HepG2 (cell line): ENCODE results near the gene PSMD1. TPM values are rescaled to one million over a fixed set of nuclear protein-coding genes. Genes with fewer than 3 reads are reported as not detected.

Experiments used
- BHLHE40 ChIP-seq: IDR thresholded peaks from 2 replicates; pipeline ENCODE4 v1.6.1; 2011; ENCODE audit warnings: low read length, improper control_type of control experiment
- DBP ChIP-seq: sonication (generic); formaldehyde crosslinking; IDR thresholded peaks from 2 replicates; pipeline ENCODE4 v1.4.0; 2020; ENCODE audit warnings: missing genetic modification reagents; ENCODE audit errors: not compliant biosample characterization
- FOXA1 ChIP-seq, 2 experiments: fragments of 450-650 bp in 1 of 2; sonication (generic) in 1 of 2; formaldehyde crosslinking in 1 of 2; IDR thresholded peaks; 2 replicates each; pipeline versions ENCODE4 v1.4.0 to v1.6.1; 2016 to 2020; ENCODE audit warnings: missing genetic modification reagents in 1 of 2
- JDP2 ChIP-seq: sonication (generic); formaldehyde crosslinking; IDR thresholded peaks from 2 replicates; pipeline ENCODE4 v1.8.1; 2022; ENCODE audit warnings: missing genetic modification reagents, borderline replicate concordance
- MXD4 ChIP-seq: IDR thresholded peaks from 2 replicates; pipeline ENCODE4 v1.6.1; 2016; ENCODE audit warnings: mild to moderate bottlenecking, missing biosample characterization, missing genetic modification reagents
- NAIF1 ChIP-seq: sonication (generic); formaldehyde crosslinking; IDR thresholded peaks from 2 replicates; pipeline ENCODE4 v1.5.0; 2020; ENCODE audit warnings: mild to moderate bottlenecking, missing genetic modification reagents, borderline replicate concordance
- NFATC3 ChIP-seq: sonication (generic); formaldehyde crosslinking; IDR thresholded peaks from 2 replicates; pipeline ENCODE4 v1.5.1; 2020; ENCODE audit warnings: mild to moderate bottlenecking, missing genetic modification reagents
- RELA ChIP-seq: sonication (generic); formaldehyde crosslinking; IDR thresholded peaks from 2 replicates; pipeline ENCODE4 v1.4.0; 2020; ENCODE audit warnings: missing genetic modification reagents
- ZFX ChIP-seq: sonication (generic); formaldehyde crosslinking; IDR thresholded peaks from 2 replicates; pipeline ENCODE4 v1.4.0; 2020; ENCODE audit warnings: mild to moderate bottlenecking, low read depth, missing genetic modification reagents, moderate library complexity
- ZHX2 ChIP-seq, 2 experiments: sonication (generic) in 1 of 2; formaldehyde crosslinking in 1 of 2; IDR thresholded peaks; 2 replicates each; pipeline versions ENCODE4 v1.6.1 to v1.9.0; 2014 to 2022; ENCODE audit warnings: antibody characterized with exemption in 1 of 2, borderline replicate concordance in 1 of 2, inconsistent platforms in 1 of 2, low read depth in 1 of 2, missing genetic modification reagents in 1 of 2
- ZNF264 ChIP-seq: sonication (generic); formaldehyde crosslinking; IDR thresholded peaks from 2 replicates; pipeline ENCODE4 v1.4.0; 2020; ENCODE audit warnings: missing genetic modification reagents
- ZNF432 ChIP-seq: sonication (generic); formaldehyde crosslinking; IDR thresholded peaks from 2 replicates; pipeline ENCODE4 v1.5.0; 2020; ENCODE audit warnings: missing genetic modification reagents, mild to moderate bottlenecking, borderline replicate concordance
- ZNF574 ChIP-seq: sonication (generic); formaldehyde crosslinking; IDR thresholded peaks from 2 replicates; pipeline ENCODE4 v1.4.0; 2020; ENCODE audit warnings: missing genetic modification reagents
- polyA plus RNA-seq, 8 experiments: library from polyadenylated mRNA; depleted of rRNA in 3 of 8; stranded (reverse) in 7 of 8; unstranded in 1 of 8; fragments of >200 nt; fragmentation: Illumina TruSeq in 4 of 8; extraction: Trizol in 4 of 8; gene quantifications; 2 replicates each; pipeline versions ENCODE4 v1.2.1 to v1.2.3, GENCODE V29; 2011 to 2016; ENCODE audit warnings: low read depth in 4 of 8, missing spikeins in 1 of 8, mixed read lengths in 1 of 8; ENCODE audit not compliant: insufficient read depth in 1 of 8
- total RNA-seq, 5 experiments: library from RNA; depleted of rRNA; stranded (reverse); fragments of >200 nt; fragmentation: Illumina TruSeq; extraction: Trizol; gene quantifications; 2 replicates each; pipeline ENCODE4 v1.2.3, GENCODE V29; 2016; ENCODE audit warnings: low read depth in 1 of 5

Gene PSMD1
- total and polyA plus RNA-seq, 2 of the 13 experiments (the other 11 are each of a cell fraction or from before 2014, with no cell fraction given) = 136 to 191 TPM

- TF ChIP-seq ZHX2 (IDR thresholded peaks at IDR 0.05; ENCODE audit: low read depth) (peak; percentile 79), ZHX2 (CRISPR knock-in tag; IDR thresholded peaks at IDR 0.05; ENCODE audit: borderline replicate concordance) (peak; percentile 95; the same call in 1 of the 2 replicates), NFATC3 (CRISPR knock-in tag) (no peak), ZNF432 (CRISPR knock-in tag) (no peak), RELA (CRISPR knock-in tag) (peak; percentile 92; the same call in 1 of the 2 replicates), FOXA1 (IDR thresholded peaks at IDR 0.05) (peak; percentile 76), FOXA1 (CRISPR knock-in tag; IDR thresholded peaks at IDR 0.05) (peak; percentile 98), JDP2 (CRISPR knock-in tag) (peak; percentile 93), NAIF1 (peak; percentile 85), BHLHE40 (no peak; the same call in 1 of the 2 replicates), ZFX (CRISPR knock-in tag) (peak; percentile 85), ZNF574 (peak; percentile 96), ZNF264 (peak; percentile 99), DBP (CRISPR knock-in tag) (peak; percentile 92), MXD4 (CRISPR knock-in tag) (peak; percentile 54; the same call in 1 of the 2 replicates)
Observed at GRCh38 chr2:231050018-231050901, 6.4 kb upstream of the PSMD1 start (continued).
